ENCODE data around the gene KIF5A.
"Not testable (repeated sequence)": the region's sequence is repeated elsewhere in the genome, so short reads cannot be mapped to it uniquely, and the experiment has no call there.

Gene KIF5A

DNA sequence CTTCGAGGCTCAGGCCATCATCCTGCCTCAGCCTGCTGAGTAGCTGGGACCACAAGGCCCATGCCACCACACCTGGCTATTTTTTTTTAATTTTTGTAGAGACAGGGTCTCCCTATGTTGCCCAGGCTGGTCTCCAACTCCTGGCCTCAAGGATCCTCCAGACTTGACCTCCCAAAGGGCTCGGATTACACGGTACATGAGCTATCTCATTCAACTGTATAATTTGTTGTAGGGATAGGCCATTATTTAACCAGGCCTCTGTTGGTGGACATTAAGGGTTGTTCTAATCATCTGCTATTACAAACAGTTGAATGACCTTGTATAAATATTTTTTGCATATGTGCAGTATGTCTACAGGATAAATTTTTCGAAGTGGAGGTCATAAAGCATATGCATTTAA, 9.0 kb downstream of the KIF5A start:
- DNase-seq, result no peak

- DNase-seq, result no peak
Observed at GRCh38 chr12:57560516-57560915, 10.7 kb downstream of the KIF5A start.

- DNase-seq, result not testable (repeated sequence)
Observed at GRCh38 chr12:57561117-57561516, 11.3 kb downstream of the KIF5A start.

DNA sequence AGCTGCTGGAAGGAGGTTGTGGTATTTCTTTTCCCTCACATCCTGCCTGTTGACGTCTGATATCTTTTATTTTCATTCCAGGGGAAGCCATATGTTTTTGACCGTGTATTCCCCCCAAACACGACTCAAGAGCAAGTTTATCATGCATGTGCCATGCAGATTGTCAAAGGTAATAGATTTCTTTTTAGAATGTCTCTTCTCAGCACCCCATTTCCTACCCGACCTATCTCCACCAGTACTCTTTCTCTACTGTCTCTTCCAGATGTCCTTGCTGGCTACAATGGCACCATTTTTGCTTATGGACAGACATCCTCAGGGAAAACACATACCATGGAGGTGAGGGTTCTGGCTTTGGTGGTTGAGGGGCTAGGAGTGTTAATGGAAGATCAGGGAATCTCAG, 13.5 kb downstream of the KIF5A start:
- no peak for DNase-seq

DNA sequence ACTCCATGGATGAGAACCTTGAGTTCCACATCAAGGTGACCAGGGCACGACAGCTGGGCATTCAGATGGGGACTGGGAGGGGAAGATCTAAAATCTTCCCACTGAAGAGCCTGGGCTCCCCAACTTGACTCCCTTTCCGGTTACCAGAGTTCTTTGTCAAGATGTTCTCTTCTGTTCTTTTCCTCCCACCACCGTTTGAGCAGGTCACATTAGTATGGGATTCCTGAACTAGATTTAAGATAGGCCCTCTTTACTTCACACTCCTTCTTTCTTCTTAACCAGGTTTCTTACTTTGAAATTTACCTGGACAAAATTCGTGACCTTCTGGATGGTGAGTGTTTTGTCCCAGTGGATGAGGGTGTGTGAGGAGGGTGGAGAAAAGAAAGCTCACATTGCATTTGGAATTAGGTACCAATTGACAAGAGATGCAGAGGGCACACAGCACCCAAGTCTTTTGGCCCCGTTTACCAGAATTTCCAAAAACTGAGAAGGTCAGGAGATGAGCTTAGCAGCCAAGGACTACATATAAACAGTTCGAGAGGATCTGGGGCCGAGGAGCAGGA, 14.4 kb downstream of the KIF5A start:
- no peak for DNase-seq

GRCh38 chr12:57568838-57569237, 19.0 kb downstream of the KIF5A start:
- no peak for DNase-seq

- DNase-seq, result no peak
Observed at GRCh38 chr12:57569858-57570257, 20.0 kb downstream of the KIF5A start.

DNA sequence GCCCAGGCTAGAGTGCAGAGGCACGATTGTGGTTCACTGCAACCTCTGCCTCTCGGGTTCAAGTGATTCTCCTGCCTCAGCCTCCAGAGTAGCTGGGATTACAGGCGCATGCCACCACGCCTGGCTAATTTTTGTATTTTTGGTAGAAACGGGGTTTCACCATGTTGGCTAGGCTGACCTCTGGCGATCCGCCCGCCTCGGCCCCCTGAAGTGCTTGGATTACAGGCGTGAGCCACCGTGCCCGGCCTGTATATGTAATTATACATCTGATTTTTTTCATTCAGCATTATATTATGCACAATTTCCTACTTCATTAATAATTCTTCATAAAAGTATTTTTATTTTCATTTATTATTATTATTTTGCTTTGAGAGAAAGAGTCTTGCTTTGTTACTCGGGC, 20.6 kb downstream of the KIF5A start:
- not testable (repeated sequence) for DNase-seq

GRCh38 chr12:57571926-57572762, 22.3 kb downstream of the KIF5A start:
- no peak for DNase-seq

- no peak for DNase-seq
Observed at GRCh38 chr12:57574795-57575194, 25.0 kb downstream of the KIF5A start.

DNA sequence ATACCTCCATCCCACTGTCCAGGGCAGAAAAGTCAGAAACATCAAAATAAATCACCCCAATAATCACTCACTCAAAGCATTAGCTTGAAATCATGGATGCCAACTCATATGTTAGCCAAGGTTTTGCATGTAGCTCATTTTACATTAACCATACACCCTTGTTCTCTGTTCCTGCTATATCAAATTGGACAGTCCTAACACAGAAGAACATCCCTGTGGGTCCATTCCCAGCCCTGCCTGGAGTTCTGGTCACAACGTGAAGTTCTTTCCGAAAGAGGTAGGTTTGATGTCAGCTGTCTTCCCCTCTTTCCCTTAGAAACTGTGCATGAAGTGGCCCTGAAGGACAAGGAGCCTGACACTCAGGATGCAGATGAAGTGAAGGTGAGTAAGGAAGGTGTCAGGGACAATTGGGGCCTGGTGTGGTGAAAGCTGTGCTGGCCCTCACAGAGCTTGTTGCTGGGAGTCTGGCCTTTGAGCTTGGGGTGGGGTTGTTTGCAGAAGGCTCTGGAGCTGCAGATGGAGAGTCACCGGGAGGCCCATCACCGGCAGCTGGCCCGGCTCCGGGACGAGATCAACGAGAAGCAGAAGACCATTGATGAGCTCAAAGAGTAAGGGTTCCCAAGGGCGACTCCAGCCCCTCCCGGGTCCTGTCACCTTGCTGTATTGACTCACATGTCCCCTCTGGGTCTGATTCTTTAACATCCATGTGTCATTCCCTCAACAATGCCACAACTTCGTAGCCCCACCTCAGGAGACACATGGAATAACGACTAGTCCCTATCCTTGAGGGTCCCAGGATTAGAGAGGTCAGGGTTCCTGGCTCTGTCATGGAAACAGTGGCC, 26.1 kb downstream of the KIF5A start:
- peak; percentile 45 for DNase-seq

- no peak for DNase-seq
Observed at GRCh38 chr12:57576613-57577160, 26.8 kb downstream of the KIF5A start.

- no peak for DNase-seq
Observed at GRCh38 chr12:57577981-57578758, 28.3 kb downstream of the KIF5A start.

- no peak for DNase-seq
Observed at GRCh38 chr12:57579011-57579410, 29.2 kb downstream of the KIF5A start.

GRCh38 chr12:57579677-57580465, 30.0 kb downstream of the KIF5A start:
- DNase-seq, result no peak

DNA sequence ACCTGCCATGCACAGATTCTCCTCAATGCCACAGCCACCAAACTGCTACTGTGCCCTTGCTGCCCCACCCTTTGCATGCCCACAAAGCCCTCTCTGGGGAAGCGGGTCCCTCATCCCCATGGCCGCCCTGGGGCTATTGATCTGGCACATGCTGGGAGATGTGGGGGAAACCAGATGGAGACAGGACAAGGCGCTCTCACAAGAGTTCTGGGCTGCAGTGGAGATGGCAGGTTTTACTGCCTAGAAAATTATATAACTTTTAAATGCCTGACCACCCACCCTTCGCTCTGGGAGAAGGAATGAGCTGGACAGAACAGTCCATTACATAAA, 30.6 kb downstream of the KIF5A start:
- no peak for DNase-seq

GRCh38 chr12:57581802-57582201, 32.0 kb downstream of the KIF5A start:
- DNase-seq, result no peak

- no peak for DNase-seq
Observed at GRCh38 chr12:57582440-57582839, 32.6 kb downstream of the KIF5A start.

DNA sequence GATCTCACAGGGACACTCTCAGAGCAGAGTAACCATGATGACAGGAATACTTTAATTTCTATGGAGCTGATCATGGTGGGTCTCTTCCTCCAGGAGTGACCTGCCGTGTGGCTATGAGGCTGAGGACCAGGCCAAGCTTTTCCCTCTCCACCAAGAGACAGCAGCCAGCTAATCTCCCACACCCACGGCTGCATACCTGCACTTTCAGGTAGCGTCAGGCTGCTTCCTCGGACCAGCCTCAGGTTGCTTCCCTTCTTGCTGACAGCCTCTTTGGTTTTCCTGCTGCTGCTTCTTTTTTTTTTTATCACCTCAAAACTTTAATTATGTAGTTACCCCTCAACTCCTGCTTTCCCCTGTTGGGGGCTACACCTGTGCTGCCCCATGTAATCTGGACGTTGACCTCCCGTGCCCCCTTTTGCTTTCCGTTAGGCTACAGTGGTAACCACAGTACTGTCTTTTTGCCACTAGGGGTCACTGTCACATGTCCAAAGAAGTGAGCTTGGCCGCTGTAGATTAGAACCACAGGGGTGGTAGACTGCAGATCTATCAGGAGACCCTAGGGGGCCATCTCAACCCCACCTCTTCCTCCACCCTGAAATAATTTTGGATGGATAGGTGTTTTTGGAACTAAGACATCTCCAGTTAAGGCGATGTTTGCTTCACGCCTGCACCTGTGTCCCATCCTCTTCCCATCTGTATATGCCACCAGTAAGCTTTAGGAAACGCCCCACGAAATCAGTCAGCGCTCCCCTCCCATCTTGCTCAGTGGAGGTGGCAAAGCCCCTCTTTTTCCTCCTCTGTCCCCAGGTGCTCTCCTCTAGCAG, 33.4 kb downstream of the KIF5A start:
- peak; percentile 93 for DNase-seq

DNA sequence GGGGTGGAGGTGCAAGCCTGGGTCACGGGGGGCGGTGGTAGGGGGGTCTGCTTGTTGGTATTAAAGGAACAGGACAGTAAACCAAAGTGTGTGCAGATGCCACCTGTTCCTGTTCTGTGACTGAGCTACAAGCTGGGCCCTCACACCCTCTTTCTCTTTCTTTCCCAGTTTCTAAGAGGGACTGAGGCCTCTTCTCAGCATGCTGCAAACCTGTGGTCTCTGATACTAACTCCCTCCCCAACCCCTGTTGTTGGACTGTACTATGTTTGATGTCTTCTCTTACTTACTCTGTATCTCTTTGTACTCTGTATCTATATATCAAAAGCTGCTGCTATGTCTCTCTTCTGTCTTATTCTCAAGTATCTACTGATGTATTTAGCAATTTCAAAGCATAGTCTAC, 34.2 kb downstream of the KIF5A start:
- no peak for DNase-seq

- DNase-seq, result no peak
Observed at GRCh38 chr12:57584690-57585089, 34.8 kb downstream of the KIF5A start.
